Endothelial cell of umbilical vein (primary cell): ENCODE data around the gene MAGEB1.

ENCODE experiments used
- CTCF ChIP-seq, 2 donors: IDR thresholded peaks; 1 replicate in 1 of 2; 2 replicates in 1 of 2; pipeline ENCODE4 v1.5.1; 2011; ENCODE audit warnings: low read length in 2 of 2, mild to moderate bottlenecking in 2 of 2, moderate library complexity in 2 of 2, control low read depth in 1 of 2, inconsistent platforms in 1 of 2, low read depth in 1 of 2; ENCODE audit not compliant: insufficient read depth in 1 of 2; ENCODE audit errors: extremely low read depth in 1 of 2
- EZH2 ChIP-seq: IDR thresholded peaks from 2 replicates; pipeline ENCODE4 v1.6.1; 2012; ENCODE audit warnings: borderline replicate concordance, low read depth, mild to moderate bottlenecking, moderate library complexity, low read length, inconsistent platforms; ENCODE audit not compliant: severe bottlenecking
- MYC ChIP-seq: IDR thresholded peaks from one replicate; pipeline ENCODE4 v1.6.1; 2011; ENCODE audit warnings: mild to moderate bottlenecking, low read depth, low read length

GRCh38 chrX:30261012-30261411 lies 14.1 kb downstream of the MAGEB1 start:
- TF ChIP-seq CTCF (IDR thresholded peaks at IDR 0.05; ENCODE audit: extremely low read depth in 1 of 2, insufficient read depth in 1 of 2, low read depth in 1 of 2, low read length in 2 of 2), result no peak
- no peak for TF ChIP-seq MYC
- TF ChIP-seq EZH2, result no peak
